Stimulated activated CD4-positive, alpha-beta T cell treated with anti-CD3 and anti-CD28 coated beads, TNF-alpha, amount 100 ng/mL, for 24 hours (primary cell): ENCODE results near the gene NDUFA12.

ENCODE experiments used
- DNase-seq, 3 experiments: peaks; one replicate each; pipeline ENCODE4 v3.0.0-alpha.2; 2020; ENCODE audit warnings: low read depth in 3 of 3

The NDUFA12 gene

GRCh38 chr12:94980577-94980976 lies 22.9 kb downstream of the NDUFA12 start:
- no peak for DNase-seq

GRCh38 chr12:94979941-94980340 lies 23.6 kb downstream of the NDUFA12 start:
- no peak for DNase-seq

- DNase-seq, result no peak
These were observed 25.6 kb downstream of the NDUFA12 start for GRCh38 chr12:94977766-94978468.

- no peak for DNase-seq
These were observed 30.3 kb downstream of the NDUFA12 start for GRCh38 chr12:94973221-94973620.

- no peak for DNase-seq
These were observed 30.7 kb downstream of the NDUFA12 start for GRCh38 chr12:94972795-94973194.

- no peak for DNase-seq
These were observed 31.6 kb downstream of the NDUFA12 start for GRCh38 chr12:94971923-94972322.

- DNase-seq, result no peak
These were observed 32.9 kb downstream of the NDUFA12 start for GRCh38 chr12:94970560-94970959.

- no peak for DNase-seq
These were observed 34.1 kb downstream of the NDUFA12 start for GRCh38 chr12:94969424-94969823.

- DNase-seq, result no peak
These were observed 37.4 kb downstream of the NDUFA12 start for GRCh38 chr12:94965982-94966630.

- DNase-seq, result no peak
These were observed 39.8 kb downstream of the NDUFA12 start for GRCh38 chr12:94963649-94964048.

GRCh38 chr12:94962670-94963069 lies 40.8 kb downstream of the NDUFA12 start:
- DNase-seq, result no peak

- no peak for DNase-seq
These were observed 41.6 kb downstream of the NDUFA12 start for GRCh38 chr12:94961911-94962310.

- no peak for DNase-seq
These were observed 42.2 kb downstream of the NDUFA12 start for GRCh38 chr12:94961256-94961824.

- no peak for DNase-seq
These were observed 46.5 kb downstream of the NDUFA12 start for GRCh38 chr12:94957006-94957405.

GRCh38 chr12:94954948-94955592 lies 48.4 kb downstream of the NDUFA12 start:
- no peak for DNase-seq

- DNase-seq, result no peak
These were observed 49.3 kb downstream of the NDUFA12 start for GRCh38 chr12:94954029-94954685.

GRCh38 chr12:94952325-94952724 lies 51.2 kb downstream of the NDUFA12 start:
- DNase-seq, result no peak

- no peak for DNase-seq
These were observed 52.2 kb downstream of the NDUFA12 start for GRCh38 chr12:94951071-94951934.

GRCh38 chr12:94948232-94948810 lies 55.2 kb downstream of the NDUFA12 start:
- no peak for DNase-seq

GRCh38 chr12:94942663-94943062 lies 60.8 kb downstream of the NDUFA12 start:
- DNase-seq, result no peak

GRCh38 chr12:94941440-94941862 lies 62.0 kb downstream of the NDUFA12 start:
- peak; percentile 6 to 45 (median 20) for DNase-seq
